H1 (cell line): ENCODE results near the gene OR51B6. TPM values are rescaled to one million over a fixed set of nuclear protein-coding genes. Genes with fewer than 3 reads are reported as not detected.

ENCODE experiments used
- CTCF ChIA-PET: fragments of 300-600 bp; sonication (Branson Sonifier 250); formaldehyde crosslinking; loops from one replicate; lab custom pipeline; 2021; ENCODE audit not compliant: partially characterized antibody; lab: Charles Lee
- POLR2A ChIA-PET: fragments of 300-600 bp; sonication (Branson Sonifier 250); formaldehyde crosslinking; loops from one replicate; lab custom pipeline; 2021; ENCODE audit warnings: inconsistent platforms; ENCODE audit not compliant: partially characterized antibody; lab: Charles Lee
- DNase-seq, 2 experiments: peaks; one replicate each; pipeline versions ENCODE4 v3.0.0 to v3.0.0-alpha.2; 2010 to 2022; ENCODE audit warnings: low spot score in 2 of 2, low read depth in 1 of 2, mixed read lengths in 1 of 2
- FAIRE-seq: peaks from 2 replicates; lab custom pipeline; 2011; peaks lifted over from hg19 to GRCh38; lab: Jason Lieb, UNC
- H2AFZ ChIP-seq: 2 replicates; pipeline ENCODE4 v1.8.1; 2012; ENCODE audit warnings: low read length, inconsistent platforms
- H2AK5ac ChIP-seq: 2 replicates; pipeline ENCODE4 v1.6.1; 2013; ENCODE audit warnings: low read depth, low read length
- H2BK120ac ChIP-seq: replicated peaks from 2 replicates; pipeline ENCODE3; 2013; ENCODE audit warnings: low read depth, low read length, inconsistent platforms
- H2BK12ac ChIP-seq: 2 replicates; pipeline ENCODE4 v1.6.1; 2013; ENCODE audit warnings: low read depth, low read length
- H2BK15ac ChIP-seq: 2 replicates; pipeline ENCODE4 v1.6.1; 2013; ENCODE audit warnings: low read length
- H2BK20ac ChIP-seq: 2 replicates; pipeline ENCODE4 v1.6.1; 2013; ENCODE audit warnings: low read length
- H2BK5ac ChIP-seq: 2 replicates; pipeline ENCODE4 v1.6.1; 2013; ENCODE audit warnings: low read depth, low read length
- H3K14ac ChIP-seq: 2 replicates; pipeline ENCODE4 v1.6.1; 2013; ENCODE audit warnings: inconsistent platforms; ENCODE audit not compliant: insufficient read length
- H3K18ac ChIP-seq: 2 replicates; pipeline ENCODE4 v1.6.1; 2013; ENCODE audit warnings: low read length; ENCODE audit errors: extremely low read depth
- H3K23ac ChIP-seq: 2 replicates; pipeline ENCODE4 v1.6.1; 2013; ENCODE audit warnings: inconsistent platforms; ENCODE audit not compliant: insufficient read length
- H3K23me2 ChIP-seq: 2 replicates; pipeline ENCODE4 v1.6.1; 2013; ENCODE audit warnings: low read depth, low read length
- H3K27ac ChIP-seq: 2 replicates; pipeline ENCODE4 v1.6.1; 2011; ENCODE audit warnings: low read depth, low read length, inconsistent platforms
- H3K27me3 ChIP-seq, 4 experiments: replicated peaks in 1 of 4; 1 replicate in 1 of 4; 2 replicates in 3 of 4; pipeline versions ENCODE4 v1.6.1 to v1.8.1; 2011 to 2013; ENCODE audit warnings: low read length in 3 of 4, mild to moderate bottlenecking in 3 of 4, inconsistent platforms in 2 of 4, mixed read lengths in 2 of 4, moderate library complexity in 1 of 4; ENCODE audit not compliant: control insufficient read depth in 3 of 4, insufficient read depth in 3 of 4; ENCODE audit errors: extremely low read depth in 1 of 4
- H3K36me3 ChIP-seq, 4 experiments: 2 replicates each; pipeline versions ENCODE4 v1.6.1 to v1.8.1; 2011 to 2013; ENCODE audit warnings: mild to moderate bottlenecking in 4 of 4, low read length in 3 of 4, moderate library complexity in 2 of 4, control low read depth in 1 of 4, inconsistent platforms in 1 of 4; ENCODE audit not compliant: insufficient read depth in 4 of 4, control insufficient read depth in 2 of 4
- H3K4ac ChIP-seq: replicated peaks from 2 replicates; pipeline ENCODE3; 2013; ENCODE audit warnings: low read length, low read depth, mixed read lengths, inconsistent platforms; ENCODE audit not compliant: insufficient read length
- H3K4me1 ChIP-seq, 4 experiments: replicated peaks in 1 of 4; 1 replicate in 1 of 4; 2 replicates in 3 of 4; pipeline versions ENCODE4 v1.6.1 to v1.8.1; 2011 to 2013; ENCODE audit warnings: low read length in 3 of 4, inconsistent platforms in 2 of 4, mixed read lengths in 1 of 4; ENCODE audit not compliant: insufficient read depth in 4 of 4, control insufficient read depth in 3 of 4
- H3K4me2 ChIP-seq, 2 experiments: 2 replicates each; pipeline versions ENCODE4 v1.6.1 to v1.8.1; 2011 to 2013; ENCODE audit warnings: low read depth in 2 of 2, low read length in 2 of 2, control low read depth in 1 of 2, inconsistent platforms in 1 of 2, mild to moderate bottlenecking in 1 of 2; ENCODE audit not compliant: insufficient read depth in 1 of 2
- H3K4me3 ChIP-seq, 4 experiments: fragments of 200-600, 300-600 bp in 1 of 4; sonication (generic), shearing (Covaris generic), sonication (Bioruptor Twin) in 1 of 4; 2 replicates each; pipeline versions ENCODE4 v1.5.1 to v1.8.1; 2011 to 2016; ENCODE audit warnings: low read length in 4 of 4, low read depth in 3 of 4, control low read depth in 2 of 4, inconsistent platforms in 2 of 4, mild to moderate bottlenecking in 2 of 4, mixed read lengths in 1 of 4, moderate library complexity in 1 of 4; ENCODE audit not compliant: insufficient read depth in 2 of 4; ENCODE audit errors: extremely low read depth in 1 of 4
- H3K56ac ChIP-seq: replicated peaks from 2 replicates; pipeline ENCODE3; 2013; ENCODE audit warnings: low read depth, mild to moderate bottlenecking, mixed read lengths, low read length, inconsistent platforms; ENCODE audit not compliant: insufficient read length
- H3K79me1 ChIP-seq: 2 replicates; pipeline ENCODE4 v1.6.1; 2013; ENCODE audit warnings: low read depth, low read length, control low read depth
- H3K79me2 ChIP-seq, 2 experiments: 2 replicates each; pipeline versions ENCODE4 v1.6.1 to v1.8.1; 2012 to 2013; ENCODE audit warnings: low read length in 2 of 2, mild to moderate bottlenecking in 2 of 2, inconsistent platforms in 1 of 2; ENCODE audit not compliant: insufficient read depth in 2 of 2, control insufficient read depth in 1 of 2
- H3K9ac ChIP-seq, 4 experiments: replicated peaks in 1 of 4; 1 replicate in 1 of 4; 2 replicates in 3 of 4; pipeline versions ENCODE4 v1.6.1 to v1.8.1; 2011 to 2013; ENCODE audit warnings: low read depth in 3 of 4, low read length in 3 of 4, control low read depth in 2 of 4, mild to moderate bottlenecking in 2 of 4, moderate library complexity in 2 of 4, inconsistent platforms in 1 of 4; ENCODE audit errors: extremely low read depth in 1 of 4
- H3K9me3 ChIP-seq, 2 experiments: 2 replicates each; pipeline versions ENCODE4 v1.6.1 to v1.8.1; 2012 to 2013; ENCODE audit warnings: mild to moderate bottlenecking in 2 of 2, moderate library complexity in 2 of 2, control low read depth in 1 of 2, inconsistent platforms in 1 of 2, low read depth in 1 of 2, low read length in 1 of 2, mixed read lengths in 1 of 2; ENCODE audit not compliant: insufficient read depth in 2 of 2
- H4K20me1 ChIP-seq, 2 experiments: replicated peaks in 1 of 2; 2 replicates each; pipeline versions ENCODE3 to v1.8.1; 2011 to 2013; ENCODE audit warnings: inconsistent platforms in 2 of 2, low read length in 2 of 2, mild to moderate bottlenecking in 1 of 2; ENCODE audit not compliant: insufficient read depth in 2 of 2, control insufficient read depth in 1 of 2
- H4K5ac ChIP-seq: 2 replicates; pipeline ENCODE4 v1.6.1; 2013; ENCODE audit warnings: low read length, low read depth, mixed read lengths, inconsistent platforms; ENCODE audit not compliant: insufficient read length
- H4K8ac ChIP-seq: 2 replicates; pipeline ENCODE4 v1.8.0; 2013; ENCODE audit warnings: mild to moderate bottlenecking, moderate library complexity, low read length, inconsistent platforms; ENCODE audit not compliant: insufficient read depth; ENCODE audit errors: extremely low read depth
- H4K91ac ChIP-seq: replicated peaks from 2 replicates; pipeline ENCODE3; 2013; ENCODE audit warnings: low read length, mixed read lengths, inconsistent platforms; ENCODE audit not compliant: insufficient read length
- CREB1 ChIP-seq: IDR thresholded peaks from 2 replicates; pipeline ENCODE4 v1.6.1; 2012; ENCODE audit warnings: inconsistent platforms
- CTCF ChIP-seq, 3 experiments: IDR thresholded peaks; 1 replicate in 2 of 3; 2 replicates in 1 of 3; pipeline versions ENCODE4 v1.5.1 to v1.6.1; 2011; ENCODE audit warnings: low read length in 3 of 3, mild to moderate bottlenecking in 3 of 3, inconsistent platforms in 2 of 3, low read depth in 1 of 3, moderate library complexity in 1 of 3; ENCODE audit not compliant: insufficient read depth in 1 of 3; ENCODE audit errors: control extremely low read depth in 1 of 3
- E2F6 ChIP-seq: IDR thresholded peaks from 2 replicates; pipeline ENCODE4 v1.6.1; 2012; ENCODE audit warnings: inconsistent platforms
- GABPA ChIP-seq: IDR thresholded peaks from 2 replicates; pipeline ENCODE4 v1.6.1; 2011; ENCODE audit warnings: mild to moderate bottlenecking, low read length, moderate library complexity, borderline replicate concordance; ENCODE audit not compliant: insufficient read depth
- NANOG ChIP-seq: IDR thresholded peaks from 2 replicates; pipeline ENCODE4 v1.6.1; 2011; ENCODE audit warnings: low read length, low read depth, mild to moderate bottlenecking, inconsistent platforms; ENCODE audit not compliant: insufficient read depth, poor library complexity, severe bottlenecking
- POLR2A ChIP-seq, 2 experiments: IDR thresholded peaks; 1 replicate in 1 of 2; 2 replicates in 1 of 2; pipeline ENCODE4 v1.6.1; 2011; ENCODE audit warnings: low read depth in 2 of 2, low read length in 2 of 2, mild to moderate bottlenecking in 2 of 2; ENCODE audit errors: control extremely low read depth in 1 of 2
- SAP30 ChIP-seq: fragments of 300-600 bp; sonication (generic); IDR thresholded peaks from 2 replicates; pipeline ENCODE4 v1.7.1; 2012; ENCODE audit warnings: low read length, moderate library complexity, mild to moderate bottlenecking, inconsistent platforms; ENCODE audit not compliant: insufficient read depth, insufficient replicate concordance
- TBP ChIP-seq: IDR thresholded peaks from 2 replicates; pipeline ENCODE4 v1.6.1; 2011; ENCODE audit warnings: low read depth, low read length, improper control_type of control experiment
- TCF12 ChIP-seq: IDR thresholded peaks from 2 replicates; pipeline ENCODE4 v1.6.1; 2011; ENCODE audit warnings: low read depth, mild to moderate bottlenecking, low read length
- USF2 ChIP-seq: IDR thresholded peaks from 2 replicates; pipeline ENCODE4 v1.6.1; 2011; ENCODE audit warnings: low read length, improper control_type of control experiment
- WGBS, 2 experiments: shearing (Covaris generic) in 1 of 2; methylation state at CpG; one replicate each; pipeline versions ENCODE4 v1.1.6 to v1.1.7; 2013 to 2015; ENCODE audit warnings: low lambda C conversion rate in 2 of 2, mixed read lengths in 2 of 2, inconsistent platforms in 1 of 2, low coverage in 1 of 2, missing lambda C conversion rate in 1 of 2; ENCODE audit not compliant: insufficient replicate concordance in 2 of 2, insufficient coverage in 1 of 2, insufficient read length in 1 of 2; ENCODE audit errors: extremely low coverage in 1 of 2, missing lambda C conversion rate in 1 of 2; 5-methylcytosine and 5-hydroxymethylcytosine counted together
- polyA plus RNA-seq, 7 experiments: library from polyadenylated mRNA; depleted of rRNA in 3 of 7; stranded (reverse) in 5 of 7; unstranded in 2 of 7; fragments of >200 nt in 5 of 7; fragments of 200-250 nt in 2 of 7; gene quantifications; 1 replicate in 5 of 7; 2 replicates in 1 of 7; 4 replicates in 1 of 7; pipeline versions ENCODE4 v1.2.1 to v1.2.3, GENCODE V29; 2011 to 2013; ENCODE audit warnings: missing spikeins in 2 of 7, mixed read lengths in 2 of 7
- total RNA-seq: library from RNA; stranded (reverse); fragmentation: NEBNext Ultra II Directional; extraction: Animal tissue kit (Norgen Biotek cat#: 25700); gene quantifications from 2 replicates; pipeline ENCODE4 v1.2.1, GENCODE V29; 2021

Gene OR51B6
- total and polyA plus RNA-seq, 2 of the 8 experiments (the other 6 are each of a cell fraction or from before 2014, with no cell fraction given): not detected

- 77% methylated on average over 5 of the region's 5 CpGs; no CpG with 5 or more reads in 1 of the 2 experiments for WGBS, 2 experiments
- no peak overlapping the region for H2BK12ac ChIP-seq
- ChIA-PET CTCF (interaction anchor here (0.8 to 1.3 kb wide), 3 partner anchors 12 to 23 kb away, joined by 3 to 4 read pairs (median 3); no protein-coding TSS in a partner anchor), POLR2A (no interaction called here)
- H3K4me1 ChIP-seq: no peaks in the 10 kb centered on the region
- H3K79me1 ChIP-seq: no peaks in the 10 kb centered on the region
- H4K8ac ChIP-seq: no peak overlapping the region
- no peak overlapping the region for H2BK20ac ChIP-seq
- no peaks in the 10 kb centered on the region for H3K79me2 ChIP-seq
- no peak overlapping the region for H2AFZ ChIP-seq
- H3K36me3 ChIP-seq: no peaks in the 10 kb centered on the region
- no peaks in the 10 kb centered on the region for H3K23me2 ChIP-seq
- H3K56ac ChIP-seq: no peak overlapping the region
- H4K5ac ChIP-seq: no peak overlapping the region
- H3K18ac ChIP-seq: no peak overlapping the region
- H4K91ac ChIP-seq: no peak overlapping the region
- H3K14ac ChIP-seq: no peak overlapping the region
- no peak overlapping the region for H2BK5ac ChIP-seq
- no peak overlapping the region for H3K23ac ChIP-seq
- H3K27me3 ChIP-seq: no peaks in the 10 kb centered on the region
- no peak for DNase-seq
- no peak overlapping the region for H3K9ac ChIP-seq
- H3K27ac ChIP-seq: no peak overlapping the region
- H2AK5ac ChIP-seq: no peak overlapping the region
- no peak overlapping the region for H2BK120ac ChIP-seq
- H3K9me3 ChIP-seq: no peaks in the 10 kb centered on the region
- no peak for FAIRE-seq
- no peak overlapping the region for H3K4ac ChIP-seq
- H4K20me1 ChIP-seq: no peaks in the 10 kb centered on the region
- H3K4me3 ChIP-seq: no peak overlapping the region
- H3K4me2 ChIP-seq: no peak overlapping the region
- H2BK15ac ChIP-seq: no peak overlapping the region
- TF ChIP-seq TBP (no peak), NANOG (no peak), E2F6 (no peak), CTCF (IDR thresholded peaks at IDR 0.05; ENCODE audit: control extremely low read depth in 1 of 3, insufficient read depth in 1 of 3, low read depth in 1 of 3, low read length in 3 of 3) (no peak), USF2 (no peak), POLR2A (IDR thresholded peaks at IDR 0.05; ENCODE audit: control extremely low read depth in 1 of 2, low read depth in 2 of 2, low read length in 2 of 2) (no peak), GABPA (no peak), SAP30 (no peak), CREB1 (no peak), TCF12 (no peak)
These were observed 47.7 kb upstream of the OR51B6 start for GRCh38 chr11:5303626-5304025.
